H9 (cell line): ENCODE results near the gene CCL20. TPM values are rescaled to one million over a fixed set of nuclear protein-coding genes. Genes with fewer than 3 reads are reported as not detected.

Source experiments
- DNase-seq: peaks from one replicate; pipeline ENCODE4 v3.0.0-alpha.2; 2017
- H2AFZ ChIP-seq: one replicate; pipeline ENCODE4 v1.6.1; 2013; ENCODE audit warnings: mild to moderate bottlenecking, low read length, control low read depth, moderate library complexity
- H2AK5ac ChIP-seq: 2 replicates; pipeline ENCODE4 v1.6.1; 2013; ENCODE audit warnings: low read length, control low read depth, mixed read lengths; ENCODE audit not compliant: insufficient read length
- H2BK120ac ChIP-seq: one replicate; pipeline ENCODE4 v1.6.1; 2013; ENCODE audit warnings: low read depth, mild to moderate bottlenecking, low read length, control low read depth, inconsistent platforms; ENCODE audit not compliant: poor library complexity, severe bottlenecking
- H2BK12ac ChIP-seq: 2 replicates; pipeline ENCODE4 v1.6.1; 2013; ENCODE audit warnings: low read length, control low read depth, mixed read lengths, low read depth; ENCODE audit not compliant: insufficient read length
- H2BK15ac ChIP-seq: 2 replicates; pipeline ENCODE4 v1.6.1; 2013; ENCODE audit warnings: low read depth, low read length, control low read depth
- H2BK20ac ChIP-seq: one replicate; pipeline ENCODE4 v1.6.1; 2013; ENCODE audit warnings: low read depth, mild to moderate bottlenecking, low read length, control low read depth, inconsistent platforms; ENCODE audit not compliant: poor library complexity, severe bottlenecking
- H2BK5ac ChIP-seq: 2 replicates; pipeline ENCODE4 v1.6.1; 2013; ENCODE audit warnings: low read length, control low read depth, mixed read lengths; ENCODE audit not compliant: insufficient read length
- H3K14ac ChIP-seq: 2 replicates; pipeline ENCODE4 v1.6.1; 2013; ENCODE audit warnings: low read length, control low read depth; ENCODE audit not compliant: insufficient read depth
- H3K18ac ChIP-seq: 2 replicates; pipeline ENCODE4 v1.6.1; 2013; ENCODE audit warnings: low read depth, mild to moderate bottlenecking, mixed read lengths, low read length, control low read depth; ENCODE audit not compliant: insufficient read length
- H3K23ac ChIP-seq: 2 replicates; pipeline ENCODE4 v1.6.1; 2013; ENCODE audit warnings: low read length, control low read depth, mixed read lengths, low read depth; ENCODE audit not compliant: insufficient read length
- H3K23me2 ChIP-seq: 2 replicates; pipeline ENCODE4 v1.6.1; 2013; ENCODE audit warnings: low read depth, mild to moderate bottlenecking, mixed read lengths, low read length, control low read depth; ENCODE audit not compliant: insufficient read length, poor library complexity, severe bottlenecking
- H3K27ac ChIP-seq: 2 replicates; pipeline ENCODE4 v1.5.1; 2013; ENCODE audit warnings: low read length, control low read depth, mixed read lengths, low read depth; ENCODE audit not compliant: insufficient read length
- H3K27me3 ChIP-seq: 2 replicates; pipeline ENCODE4 v1.6.1; 2013; ENCODE audit warnings: low read length, control low read depth, inconsistent platforms; ENCODE audit not compliant: insufficient read depth
- H3K4ac ChIP-seq: 2 replicates; pipeline ENCODE4 v1.6.1; 2013; ENCODE audit warnings: low read depth, mild to moderate bottlenecking, control low read depth, inconsistent platforms, low read length, moderate library complexity
- H3K4me1 ChIP-seq: 2 replicates; pipeline ENCODE4 v1.6.1; 2013; ENCODE audit warnings: low read length, control low read depth, inconsistent platforms; ENCODE audit not compliant: insufficient read depth
- H3K4me2 ChIP-seq: 2 replicates; pipeline ENCODE4 v1.6.1; 2013; ENCODE audit warnings: low read length, control low read depth, mixed read lengths; ENCODE audit not compliant: insufficient read length, insufficient read depth
- H3K56ac ChIP-seq: 2 replicates; pipeline ENCODE4 v1.6.1; 2013; ENCODE audit warnings: low read depth, mild to moderate bottlenecking, mixed read lengths, low read length, control low read depth; ENCODE audit not compliant: insufficient read length
- H3K79me1 ChIP-seq: 2 replicates; pipeline ENCODE4 v1.6.1; 2013; ENCODE audit warnings: low read depth, mild to moderate bottlenecking, moderate library complexity, low read length, control low read depth, inconsistent platforms; ENCODE audit not compliant: insufficient read depth, poor library complexity, severe bottlenecking
- H3K79me2 ChIP-seq: 2 replicates; pipeline ENCODE4 v1.6.1; 2013; ENCODE audit warnings: low read length, control low read depth, inconsistent platforms; ENCODE audit not compliant: insufficient read depth
- H3K9ac ChIP-seq: 2 replicates; pipeline ENCODE4 v1.6.1; 2013; ENCODE audit warnings: low read length, control low read depth, mixed read lengths; ENCODE audit not compliant: insufficient read length; ENCODE audit errors: extremely low read depth
- H3K9me3 ChIP-seq: one replicate; pipeline ENCODE4 v1.6.1; 2013; ENCODE audit warnings: low read depth, low read length, inconsistent platforms; ENCODE audit not compliant: control insufficient read depth
- H3T11ph ChIP-seq: one replicate; pipeline ENCODE4 v1.6.1; 2013; ENCODE audit warnings: mild to moderate bottlenecking, low read length, control low read depth, inconsistent platforms
- H4K20me1 ChIP-seq: one replicate; pipeline ENCODE4 v1.6.1; 2013; ENCODE audit not compliant: control insufficient read depth, insufficient read length, insufficient read depth
- H4K5ac ChIP-seq: 2 replicates; pipeline ENCODE4 v1.6.1; 2013; ENCODE audit warnings: low read depth, mild to moderate bottlenecking, mixed read lengths, low read length, control low read depth; ENCODE audit not compliant: insufficient read length
- H4K8ac ChIP-seq: replicated peaks from 2 replicates; pipeline ENCODE4 v1.6.1; 2013; ENCODE audit warnings: low read length, control low read depth, mixed read lengths, low read depth; ENCODE audit not compliant: insufficient read length
- H4K91ac ChIP-seq: 2 replicates; pipeline ENCODE4 v1.6.1; 2013; ENCODE audit warnings: low read depth, mild to moderate bottlenecking, moderate library complexity, mixed read lengths, low read length, control low read depth; ENCODE audit not compliant: insufficient read length
- H3K27ac Mint-ChIP-seq, 3 experiments: 2 replicates in 2 of 3; 3 replicates in 1 of 3; pipeline ENCODE4 v1.8.0; 2020 to 2021; ENCODE audit warnings: mixed read lengths in 3 of 3, mild to moderate bottlenecking in 1 of 3, moderate library complexity in 1 of 3
- H3K27me3 Mint-ChIP-seq: 2 replicates; pipeline ENCODE4 v1.8.0; 2021; ENCODE audit warnings: low read depth, mild to moderate bottlenecking, moderate library complexity, mixed read lengths
- H3K36me3 Mint-ChIP-seq, 3 experiments: 2 replicates in 2 of 3; 3 replicates in 1 of 3; pipeline ENCODE4 v1.8.0; 2020 to 2021; ENCODE audit warnings: low read depth in 3 of 3, mixed read lengths in 3 of 3; ENCODE audit not compliant: insufficient read depth in 1 of 3
- H3K4me1 Mint-ChIP-seq, 2 experiments: 2 replicates each; pipeline ENCODE4 v1.8.0; 2020; ENCODE audit warnings: mixed read lengths in 2 of 2
- H3K4me3 Mint-ChIP-seq, 2 experiments: 2 replicates in 1 of 2; 3 replicates in 1 of 2; pipeline ENCODE4 v1.8.0; 2020 to 2021; ENCODE audit warnings: mild to moderate bottlenecking in 2 of 2, mixed read lengths in 2 of 2, moderate library complexity in 1 of 2
- H3K9me3 Mint-ChIP-seq, 2 experiments: 2 replicates in 1 of 2; 3 replicates in 1 of 2; pipeline ENCODE4 v1.8.0; 2020; ENCODE audit warnings: mild to moderate bottlenecking in 2 of 2, mixed read lengths in 2 of 2, moderate library complexity in 1 of 2
- CTCF ChIP-seq: fragments of 200-600 bp; sonication (generic); conservative IDR thresholded peaks from 3 replicates; pipeline ENCODE4 v1.8.0; 2021; ENCODE audit warnings: antibody characterized with exemption, mild to moderate bottlenecking
- WGBS: extraction: QIAGEN DNeasy Blood & Tissue Kit; methylation state at CpG from one replicate; pipeline ENCODE4 v1.1.7; 2013; ENCODE audit warnings: missing lambda C conversion rate, low lambda C conversion rate, mixed read lengths; ENCODE audit not compliant: insufficient read length; ENCODE audit errors: extremely low coverage; 5-methylcytosine and 5-hydroxymethylcytosine counted together
- total RNA-seq: library from RNA; stranded (reverse); gene quantifications from 2 replicates; pipeline ENCODE4 v1.2.1, GENCODE V29; 2021

Gene CCL20
- total RNA-seq, 1 experiment from 2014 or later, result not detected

GRCh38 chr2:227860221-227860641 lies 46.6 kb downstream of the CCL20 start:
- Histone ChIP-seq H2BK15ac (no peak overlapping the region), H3K56ac (no peak overlapping the region), H3K18ac (no peak overlapping the region), H3K23ac (no peak overlapping the region), H3K27ac (no peak overlapping the region), H3K27me3 (no peaks in the 10 kb centered on the region), H3K4me2 (no peak overlapping the region), H3K79me1 (no peaks in the 10 kb centered on the region), H4K8ac (no peak overlapping the region), H2BK20ac (no peak overlapping the region), H3T11ph (no peak overlapping the region), H4K5ac (no peak overlapping the region), H3K14ac (no peak overlapping the region; the same call in 1 of the 2 replicates), H3K4ac (no peak overlapping the region), H2AFZ (no peak overlapping the region), H2BK5ac (no peak overlapping the region), H4K20me1 (no peaks in the 10 kb centered on the region), H3K9ac (no peak overlapping the region), H4K91ac (no peak overlapping the region), H3K4me1 (peaks cover 2% of the 10 kb centered on the region; the same call in 1 of the 2 replicates), H3K9me3 (no peaks in the 10 kb centered on the region), H2AK5ac (no peak overlapping the region), H3K79me2 (no peaks in the 10 kb centered on the region), H2BK12ac (no peak overlapping the region), H2BK120ac (no peak overlapping the region), H3K23me2 (no peaks in the 10 kb centered on the region)
- no peaks in the 10 kb centered on the region for H3K27me3 Mint-ChIP-seq
- H3K27ac Mint-ChIP-seq, result no peak overlapping the region; a peak in 1 of 7 replicates
- H3K36me3 Mint-ChIP-seq, result no peaks in the 10 kb centered on the region
- no peak for TF ChIP-seq CTCF
- no peak overlapping the region for H3K4me3 Mint-ChIP-seq
- H3K9me3 Mint-ChIP-seq, result no peaks in the 10 kb centered on the region
- WGBS, result no CpG with 5 or more reads among the region's 6 CpGs
- no peak for DNase-seq
- H3K4me1 Mint-ChIP-seq, result peaks cover 17 to 27% of the 10 kb centered on the region in 2 experiments
